ENCODE data around the gene DTX4. TPM values are rescaled to one million over a fixed set of nuclear protein-coding genes. Genes with fewer than 3 reads are reported as not detected.

Gene DTX4
- total and polyA plus RNA-seq, 2 of the 4 experiments (the other 2 are of a cell fraction), result 2.7 to 3.0 TPM

- Histone ChIP-seq H3K27me3 (ENCODE audit: control insufficient read depth, insufficient read depth, low read length) (peaks cover 18% of the 10 kb centered on the region), H3K4me3 (ENCODE audit: insufficient read depth, low read depth, low read length) (no peak overlapping the region), H3K14ac (replicated peaks; ENCODE audit: low read depth, low read length) (no peak overlapping the region), H2AFZ (replicated peaks; ENCODE audit: low read length, poor library complexity) (no peak overlapping the region), H4K20me1 (ENCODE audit: insufficient read depth, low read length) (peaks cover 8% of the 10 kb centered on the region), H2BK20ac (ENCODE audit: low read depth, low read length) (no peak overlapping the region), H3K4me2 (ENCODE audit: low read depth, low read length) (no peak overlapping the region), H3K36me3 (ENCODE audit: control insufficient read depth, insufficient read depth, low read length) (no peaks in the 10 kb centered on the region), H3K56ac (ENCODE audit: extremely low read depth, insufficient read depth, low read length) (no peak overlapping the region), H3K4me1 (ENCODE audit: control insufficient read depth, insufficient read depth, low read length) (peaks cover 13% of the 10 kb centered on the region), H2AK9ac (replicated peaks; ENCODE audit: low read depth, low read length, poor library complexity) (no peak overlapping the region), H2BK5ac (ENCODE audit: low read depth, low read length, poor library complexity, severe bottlenecking) (no peak overlapping the region), H4K8ac (ENCODE audit: low read depth in 2 of 2, low read length in 2 of 2) (no peak overlapping the region), H3K79me1 (ENCODE audit: low read depth in 1 of 2, low read length in 2 of 2) (no peaks in the 10 kb centered on the region), H3K18ac (ENCODE audit: low read depth, low read length) (no peak overlapping the region), H3K27ac (ENCODE audit: insufficient read depth, low read length) (no peak overlapping the region), H4K5ac (ENCODE audit: low read depth, low read length) (no peak overlapping the region), H3K4ac (ENCODE audit: low read depth, low read length) (no peak overlapping the region), H3K9me3 (ENCODE audit: control insufficient read depth, insufficient read depth, low read length) (no peaks in the 10 kb centered on the region), H4K91ac (ENCODE audit: insufficient read depth, low read depth, low read length) (no peak overlapping the region), H3K23ac (ENCODE audit: low read depth, low read length) (no peak overlapping the region), H3K9me1 (ENCODE audit: insufficient read depth, low read length) (no peaks in the 10 kb centered on the region; the same call in 1 of the 2 replicates), H3K9ac (ENCODE audit: low read depth, low read length) (no peak overlapping the region), H2BK120ac (ENCODE audit: low read depth, low read length) (no peak overlapping the region), H2BK15ac (ENCODE audit: low read depth, low read length) (no peak overlapping the region), H2AK5ac (ENCODE audit: low read depth, low read length) (no peak overlapping the region)
- TF ChIP-seq NFE2L2 (IDR thresholded peaks at IDR 0.05; ENCODE audit: low read depth, low read length) (no peak), FOS (IDR thresholded peaks at IDR 0.05; ENCODE audit: low read depth, low read length) (no peak), CHD1 (IDR thresholded peaks at IDR 0.05; ENCODE audit: low read depth, low read length) (no peak), CTCF (conservative IDR thresholded peaks at IDR 0.05; ENCODE audit: low read depth, low read length) (no peak), MXI1 (IDR thresholded peaks at IDR 0.05; ENCODE audit: borderline replicate concordance, low read depth, low read length) (no peak), BHLHE40 (IDR thresholded peaks at IDR 0.05; ENCODE audit: low read depth, low read length) (no peak), ELK1 (IDR thresholded peaks at IDR 0.05; ENCODE audit: borderline replicate concordance, low read depth, low read length) (no peak), RFX5 (IDR thresholded peaks at IDR 0.05; ENCODE audit: low read depth, low read length) (no peak), MAFK (IDR thresholded peaks at IDR 0.05; ENCODE audit: low read depth, low read length) (no peak), RCOR1 (IDR thresholded peaks at IDR 0.05; ENCODE audit: insufficient replicate concordance, low read length) (no peak), RAD21 (IDR thresholded peaks at IDR 0.05; ENCODE audit: low read length) (no peak), USF2 (IDR thresholded peaks at IDR 0.05; ENCODE audit: low read depth, low read length) (no peak), MAZ (IDR thresholded peaks at IDR 0.05; ENCODE audit: borderline replicate concordance, low read depth, low read length) (no peak), POLR2A (IDR thresholded peaks at IDR 0.05; ENCODE audit: low read depth, low read length) (no peak)
- BruUV-seq (replicated peaks), result no TSS peak
- in situ Hi-C loops (cut with MboI; ENCODE audit: low sequenced_read_pairs), result no loop called here
- 96% methylated on average over 5 of the region's 7 CpGs; no CpG with 5 or more reads in 1 of the 2 experiments for whole genome bisulfite sequencing, 2 experiments (ENCODE audit: extremely low coverage in 2 of 2, insufficient read length in 1 of 2)
- ChIA-PET POLR2A (ENCODE audit: unreplicated experiment) (no interaction called here), CTCF (no interaction called here)
- dilution Hi-C loops (cut with HindIII; ENCODE audit: low sequenced_read_pairs, unreplicated experiment), result no loop called here
- ATAC-seq (ENCODE audit: low read depth) (no peak), DNase-seq (no peak)
- intact Hi-C loops (cut with micrococcal nuclease), result no loop called here
Observed at GRCh38 chr11:59212222-59212621, 40.3 kb downstream of the DTX4 start.
